Thyroid gland (tissue), 4 donors: ENCODE data around the gene PCSK1. TPM values are rescaled to one million over a fixed set of nuclear protein-coding genes. Genes with fewer than 3 reads are reported as not detected.

Source experiments
- DNase-seq, 2 donors: peaks; one replicate each; pipeline ENCODE4 v3.0.0-alpha.2; 2019
- H3K27ac ChIP-seq, 3 donors: fragments of 200-600 bp; sonication (generic); 1 replicate in 2 of 3; 2 replicates in 1 of 3; pipeline ENCODE4 v1.5.1; 2016 to 2019; ENCODE audit warnings: mild to moderate bottlenecking in 1 of 3, moderate library complexity in 1 of 3
- H3K27me3 ChIP-seq: fragments of 200-600 bp; sonication (generic); one replicate; pipeline ENCODE4 v1.5.1; 2019
- H3K36me3 ChIP-seq, 2 donors: fragments of 200-600 bp; sonication (generic); one replicate each; pipeline ENCODE4 v1.5.1; 2016 to 2019
- H3K4me1 ChIP-seq, 2 donors: fragments of 200-600 bp; sonication (generic); one replicate each; pipeline ENCODE4 v1.5.1; 2017 to 2019
- H3K4me3 ChIP-seq, 3 donors: fragments of 200-600 bp; sonication (generic); replicated peaks in 1 of 3; 1 replicate in 2 of 3; 2 replicates in 1 of 3; pipeline ENCODE4 v1.5.1; 2016; ENCODE audit warnings: mild to moderate bottlenecking in 1 of 3
- H3K9me3 ChIP-seq: fragments of 200-600 bp; sonication (generic); one replicate; pipeline ENCODE4 v1.5.1; 2017
- POLR2A ChIP-seq, 2 donors: fragments of 450-650 bp; IDR thresholded peaks; one replicate each; pipeline ENCODE4 v1.6.1; 2017; ENCODE audit warnings: antibody characterized with exemption in 2 of 2, mild to moderate bottlenecking in 2 of 2, moderate library complexity in 1 of 2
- WGBS, 2 donors: methylation state at CpG; one replicate each; pipeline ENCODE4 v1.1.5; 2017; 5-methylcytosine and 5-hydroxymethylcytosine counted together
- intact Hi-C: fragments of 100-400 bp; cut with DNase I; formaldehyde crosslinking; loops from one replicate; pipeline ENCODE4 v1.15.1; 2023
- total RNA-seq, 4 donors: library from RNA; depleted of rRNA; stranded (reverse); fragments of >200 nt; gene quantifications; one replicate each; pipeline ENCODE4 v1.2.3, GENCODE V29; 2016
- TF ChIP-seq, protein P1 (sequence below), 6 experiments: fragments of 200-600 bp in 3 of 6; fragments of 450-650 bp in 3 of 6; sonication (generic) in 3 of 6; IDR thresholded peaks; one replicate each; pipeline ENCODE4 v1.5.1; 2016 to 2019; ENCODE audit warnings: antibody characterized with exemption in 6 of 6, mild to moderate bottlenecking in 2 of 6, inconsistent platforms in 1 of 6, moderate library complexity in 1 of 6

PCSK1 gene
- total RNA-seq, 4 donors from 2014 or later, result 2.3 to 16.8 (median 7.3) TPM

DNA sequence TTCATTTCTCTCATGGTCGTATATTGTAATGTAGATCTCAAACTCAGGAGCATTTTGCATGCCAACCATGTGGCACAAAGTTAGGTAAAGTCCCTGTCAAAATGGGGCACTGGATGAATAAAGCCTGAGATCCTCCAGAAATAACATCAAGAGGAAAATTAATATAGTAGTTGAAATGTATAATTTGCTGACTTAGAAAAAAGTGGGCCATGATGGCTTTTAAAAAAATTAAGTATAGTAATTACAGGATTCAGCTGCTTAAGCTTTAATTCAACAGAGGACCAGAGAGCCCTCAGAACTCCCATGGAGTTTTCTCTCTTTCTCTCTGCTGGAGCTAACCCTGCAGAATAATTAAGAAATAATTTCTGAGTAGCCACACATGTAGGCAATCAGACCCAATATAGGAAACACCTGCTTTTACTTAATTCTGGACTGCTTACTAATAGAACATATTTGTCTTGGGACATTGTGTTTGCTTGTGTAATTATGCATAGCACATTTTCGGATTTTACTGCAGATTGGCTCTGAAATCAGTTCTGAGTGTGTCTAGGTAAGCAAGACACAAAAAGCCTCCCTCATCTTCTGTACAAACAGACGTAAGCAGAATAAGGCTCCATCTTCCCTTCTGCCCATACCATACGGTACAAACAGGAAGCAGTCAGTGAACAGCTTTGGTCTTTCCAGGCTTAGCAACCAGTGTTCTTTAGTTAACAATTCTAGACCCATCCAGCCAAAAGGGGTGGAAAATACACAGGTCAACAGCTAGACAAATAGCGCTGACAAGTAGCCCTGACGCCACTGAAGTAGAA, 26.5 kb upstream of the PCSK1 start:
- 63 to 65% methylated on average over 6 of the region's 6 CpGs for WGBS, 2 donors
- Histone ChIP-seq H3K36me3 (no peaks in the 10 kb centered on the region), H3K9me3 (no peaks in the 10 kb centered on the region), H3K4me1 (no peaks in the 10 kb centered on the region), H3K27ac (no peak overlapping the region), H3K27me3 (no peaks in the 10 kb centered on the region), H3K4me3 (no peak overlapping the region)
- TF ChIP-seq, protein P1, sequence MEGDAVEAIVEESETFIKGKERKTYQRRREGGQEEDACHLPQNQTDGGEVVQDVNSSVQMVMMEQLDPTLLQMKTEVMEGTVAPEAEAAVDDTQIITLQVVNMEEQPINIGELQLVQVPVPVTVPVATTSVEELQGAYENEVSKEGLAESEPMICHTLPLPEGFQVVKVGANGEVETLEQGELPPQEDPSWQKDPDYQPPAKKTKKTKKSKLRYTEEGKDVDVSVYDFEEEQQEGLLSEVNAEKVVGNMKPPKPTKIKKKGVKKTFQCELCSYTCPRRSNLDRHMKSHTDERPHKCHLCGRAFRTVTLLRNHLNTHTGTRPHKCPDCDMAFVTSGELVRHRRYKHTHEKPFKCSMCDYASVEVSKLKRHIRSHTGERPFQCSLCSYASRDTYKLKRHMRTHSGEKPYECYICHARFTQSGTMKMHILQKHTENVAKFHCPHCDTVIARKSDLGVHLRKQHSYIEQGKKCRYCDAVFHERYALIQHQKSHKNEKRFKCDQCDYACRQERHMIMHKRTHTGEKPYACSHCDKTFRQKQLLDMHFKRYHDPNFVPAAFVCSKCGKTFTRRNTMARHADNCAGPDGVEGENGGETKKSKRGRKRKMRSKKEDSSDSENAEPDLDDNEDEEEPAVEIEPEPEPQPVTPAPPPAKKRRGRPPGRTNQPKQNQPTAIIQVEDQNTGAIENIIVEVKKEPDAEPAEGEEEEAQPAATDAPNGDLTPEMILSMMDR (IDR thresholded peaks at IDR 0.05), result no peak
- TF ChIP-seq POLR2A (IDR thresholded peaks at IDR 0.05), result no peak
- intact Hi-C loops, result no loop called here
- no peak for DNase-seq

DNA sequence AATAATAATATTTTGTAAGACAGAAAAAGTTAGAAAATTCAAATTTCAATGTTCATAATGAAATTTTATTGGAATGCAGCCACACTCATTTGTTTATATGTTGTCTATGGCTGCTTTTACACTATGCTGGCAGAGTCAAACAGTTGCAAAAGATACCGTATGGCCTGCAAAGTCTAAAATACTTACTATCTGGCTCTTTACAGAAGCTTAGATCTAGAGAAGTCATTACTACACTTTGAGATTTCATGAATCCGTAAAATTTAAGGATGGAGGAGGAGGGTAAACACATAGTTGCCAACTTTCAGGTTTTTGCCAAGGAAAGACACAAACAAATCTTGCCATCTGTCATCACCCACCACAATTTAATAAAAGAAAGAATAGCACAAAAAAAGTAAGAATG, 25.1 kb upstream of the PCSK1 start:
- Histone ChIP-seq H3K9me3 (no peaks in the 10 kb centered on the region), H3K4me3 (no peak overlapping the region), H3K4me1 (no peaks in the 10 kb centered on the region), H3K27me3 (no peaks in the 10 kb centered on the region), H3K36me3 (no peaks in the 10 kb centered on the region), H3K27ac (no peak overlapping the region)
- no peak for DNase-seq
- TF ChIP-seq, protein P1 (IDR thresholded peaks at IDR 0.05), result no peak
- TF ChIP-seq POLR2A (IDR thresholded peaks at IDR 0.05), result no peak
- intact Hi-C loops, result no loop called here
- WGBS, 2 donors, result 88 to 91% methylated on average over 2 of the region's 2 CpGs

DNA sequence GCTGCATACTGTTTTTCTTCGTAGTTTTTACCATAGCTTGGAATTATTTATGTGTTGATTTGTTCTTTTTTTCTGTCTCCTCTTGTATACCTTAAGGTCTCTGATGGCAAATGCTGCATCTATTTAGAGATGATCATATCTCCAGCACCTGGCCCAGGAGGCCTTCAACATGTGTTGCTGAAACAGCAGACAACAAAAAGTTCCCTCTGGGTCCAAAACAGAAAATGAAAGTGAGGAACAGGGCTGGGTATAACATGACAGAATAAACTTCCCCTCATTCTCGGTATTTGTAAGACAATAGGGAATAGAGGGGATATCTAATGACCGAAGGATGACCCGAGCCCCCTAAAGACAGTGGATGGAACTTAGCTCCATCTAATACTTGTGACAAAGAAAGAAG, 22.7 kb upstream of the PCSK1 start:
- no peaks in the 10 kb centered on the region for H3K9me3 ChIP-seq
- H3K27me3 ChIP-seq, result no peaks in the 10 kb centered on the region
- intact Hi-C loops, result no loop called here
- no peaks in the 10 kb centered on the region for H3K4me1 ChIP-seq
- H3K4me3 ChIP-seq, result no peak overlapping the region
- no peaks in the 10 kb centered on the region for H3K36me3 ChIP-seq
- 78 to 87% methylated on average over 4 of the region's 4 CpGs for WGBS, 2 donors
- TF ChIP-seq POLR2A (IDR thresholded peaks at IDR 0.05), result no peak
- TF ChIP-seq, protein P1 (IDR thresholded peaks at IDR 0.05), result no peak
- DNase-seq, result no peak
- H3K27ac ChIP-seq, result no peak overlapping the region

DNA sequence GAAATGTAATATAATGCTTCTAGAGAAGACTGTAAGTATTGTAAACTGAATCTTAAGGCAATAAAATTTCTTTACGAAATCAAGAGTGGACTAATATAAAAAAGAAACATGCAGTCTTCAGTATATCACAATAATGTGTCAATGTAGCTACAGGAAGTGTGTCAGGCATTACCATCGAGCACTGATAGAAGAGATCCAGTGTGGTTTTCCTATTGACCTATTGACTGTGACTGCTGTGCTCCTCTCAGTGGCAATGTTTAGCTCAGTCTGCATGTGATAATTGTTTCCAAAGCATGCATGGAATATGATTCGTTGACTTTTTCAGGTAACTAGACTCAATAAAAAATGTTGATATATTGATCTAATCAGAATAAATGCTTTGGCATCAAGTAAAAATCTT, 20.3 kb upstream of the PCSK1 start:
- no peaks in the 10 kb centered on the region for H3K9me3 ChIP-seq
- TF ChIP-seq, protein P1 (IDR thresholded peaks at IDR 0.05), result no peak
- no peak for TF ChIP-seq POLR2A (IDR thresholded peaks at IDR 0.05)
- no peak overlapping the region for H3K4me3 ChIP-seq
- no peaks in the 10 kb centered on the region for H3K27me3 ChIP-seq
- no peaks in the 10 kb centered on the region for H3K36me3 ChIP-seq
- intact Hi-C loops, result no loop called here
- H3K4me1 ChIP-seq, result no peaks in the 10 kb centered on the region
- 87 to 89% methylated on average over 3 of the region's 3 CpGs for WGBS, 2 donors
- no peak overlapping the region for H3K27ac ChIP-seq
- DNase-seq, result no peak

DNA sequence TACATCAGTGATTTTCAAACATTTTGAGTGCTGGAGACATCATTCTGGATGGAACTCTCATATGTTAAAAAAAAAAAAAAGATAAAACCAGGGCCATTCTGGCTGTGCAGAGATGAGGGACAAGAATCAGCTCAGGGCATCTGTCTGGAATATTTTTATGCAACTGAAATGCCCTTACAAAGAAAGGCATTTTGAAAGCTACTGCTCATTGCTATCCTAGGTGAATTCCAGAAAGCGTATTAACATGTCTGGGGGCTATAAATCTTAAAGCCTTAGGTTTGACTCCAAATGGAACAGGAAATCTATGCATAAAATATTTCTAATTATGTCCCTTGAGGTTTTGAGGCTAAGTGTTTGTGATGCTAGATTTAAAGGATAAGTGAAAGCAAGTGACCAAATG, 14.9 kb upstream of the PCSK1 start:
- WGBS, 2 donors, result 57 to 73% methylated on average over 1 of the region's 1 CpG
- Histone ChIP-seq H3K4me1 (no peaks in the 10 kb centered on the region), H3K36me3 (no peaks in the 10 kb centered on the region), H3K27me3 (no peaks in the 10 kb centered on the region), H3K27ac (no peak overlapping the region), H3K9me3 (no peaks in the 10 kb centered on the region), H3K4me3 (no peak overlapping the region)
- TF ChIP-seq, protein P1 (IDR thresholded peaks at IDR 0.05), result no peak
- TF ChIP-seq POLR2A (IDR thresholded peaks at IDR 0.05), result no peak
- intact Hi-C loops, result no loop called here
- no peak for DNase-seq
